ENCODE results near the gene FMR1NB. TPM values are rescaled to one million over a fixed set of nuclear protein-coding genes. Genes with fewer than 3 reads are reported as not detected.

Gene FMR1NB
- total and polyA plus RNA-seq, 2 of the 4 experiments (the other 2 are of a cell fraction), result not detected

GRCh38 chrX:147960722-147961121, 20.4 kb upstream of the FMR1NB start:
- no TSS peak for BruUV-seq (replicated peaks)
- dilution Hi-C loops (cut with HindIII; ENCODE audit: low sequenced_read_pairs, unreplicated experiment) (no loop called here), intact Hi-C loops (cut with micrococcal nuclease) (no loop called here), in situ Hi-C loops (cut with MboI; ENCODE audit: low sequenced_read_pairs) (no loop called here)
- Histone ChIP-seq H4K20me1 (ENCODE audit: insufficient read depth, low read length) (no peaks in the 10 kb centered on the region), H3K23ac (ENCODE audit: low read depth, low read length) (no peak overlapping the region), H4K91ac (ENCODE audit: insufficient read depth, low read depth, low read length) (no peak overlapping the region), H3K27ac (ENCODE audit: insufficient read depth, low read length) (no peak overlapping the region), H4K8ac (ENCODE audit: low read depth in 2 of 2, low read length in 2 of 2) (no peak overlapping the region), H3K14ac (replicated peaks; ENCODE audit: low read depth, low read length) (no peak overlapping the region), H2BK120ac (ENCODE audit: low read depth, low read length) (no peak overlapping the region), H3K27me3 (ENCODE audit: control insufficient read depth, insufficient read depth, low read length) (no peaks in the 10 kb centered on the region), H3K9me1 (ENCODE audit: insufficient read depth, low read length) (no peaks in the 10 kb centered on the region), H2AFZ (replicated peaks; ENCODE audit: low read length, poor library complexity) (no peak overlapping the region), H3K9me3 (ENCODE audit: control insufficient read depth, insufficient read depth, low read length) (no peaks in the 10 kb centered on the region), H2BK5ac (ENCODE audit: low read depth, low read length, poor library complexity, severe bottlenecking) (no peak overlapping the region), H2AK5ac (ENCODE audit: low read depth, low read length) (no peak overlapping the region), H3K4me3 (ENCODE audit: insufficient read depth, low read depth, low read length) (no peak overlapping the region), H3K79me1 (ENCODE audit: low read depth in 1 of 2, low read length in 2 of 2) (no peaks in the 10 kb centered on the region), H3K9ac (ENCODE audit: low read depth, low read length) (no peak overlapping the region), H2AK9ac (replicated peaks; ENCODE audit: low read depth, low read length, poor library complexity) (no peak overlapping the region), H2BK20ac (ENCODE audit: low read depth, low read length) (no peak overlapping the region), H3K4me2 (ENCODE audit: low read depth, low read length) (no peak overlapping the region), H4K5ac (ENCODE audit: low read depth, low read length) (no peak overlapping the region), H3K18ac (ENCODE audit: low read depth, low read length) (no peak overlapping the region), H3K36me3 (ENCODE audit: control insufficient read depth, insufficient read depth, low read length) (no peaks in the 10 kb centered on the region), H3K4ac (ENCODE audit: low read depth, low read length) (no peak overlapping the region), H3K56ac (ENCODE audit: extremely low read depth, insufficient read depth, low read length) (no peak overlapping the region), H2BK15ac (ENCODE audit: low read depth, low read length) (no peak overlapping the region), H3K4me1 (ENCODE audit: control insufficient read depth, insufficient read depth, low read length) (no peaks in the 10 kb centered on the region)
- TF ChIP-seq ELK1 (IDR thresholded peaks at IDR 0.05; ENCODE audit: borderline replicate concordance, low read depth, low read length) (no peak), FOS (IDR thresholded peaks at IDR 0.05; ENCODE audit: low read depth, low read length) (no peak), CHD1 (IDR thresholded peaks at IDR 0.05; ENCODE audit: low read depth, low read length) (no peak), RCOR1 (IDR thresholded peaks at IDR 0.05; ENCODE audit: insufficient replicate concordance, low read length) (no peak), MXI1 (IDR thresholded peaks at IDR 0.05; ENCODE audit: borderline replicate concordance, low read depth, low read length) (no peak), MAFK (IDR thresholded peaks at IDR 0.05; ENCODE audit: low read depth, low read length) (no peak), CEBPB (IDR thresholded peaks at IDR 0.05; ENCODE audit: low read depth, low read length) (no peak), RFX5 (IDR thresholded peaks at IDR 0.05; ENCODE audit: low read depth, low read length) (no peak), POLR2A (IDR thresholded peaks at IDR 0.05; ENCODE audit: low read depth, low read length) (no peak), SMC3 (IDR thresholded peaks at IDR 0.05; ENCODE audit: low read depth, low read length) (no peak), BHLHE40 (IDR thresholded peaks at IDR 0.05; ENCODE audit: low read depth, low read length) (no peak), MAZ (IDR thresholded peaks at IDR 0.05; ENCODE audit: borderline replicate concordance, low read depth, low read length) (no peak), USF2 (IDR thresholded peaks at IDR 0.05; ENCODE audit: low read depth, low read length) (no peak), RAD21 (IDR thresholded peaks at IDR 0.05; ENCODE audit: low read length) (no peak), NFE2L2 (IDR thresholded peaks at IDR 0.05; ENCODE audit: low read depth, low read length) (no peak), CTCF (conservative IDR thresholded peaks at IDR 0.05; ENCODE audit: low read depth, low read length) (no peak)
- ATAC-seq (ENCODE audit: low read depth) (no peak), DNase-seq (no peak)
- WGBS, 2 experiments (ENCODE audit: extremely low coverage in 2 of 2, insufficient read length in 1 of 2), result no CpG with 5 or more reads among the region's 2 CpGs
- CTCF ChIA-PET, result no interaction called here
- POLR2A ChIA-PET (ENCODE audit: unreplicated experiment), result no interaction called here

All from IMR-90 (cell line).